Endothelial cell of umbilical vein (primary cell): ENCODE data around the gene CALCOCO1. TPM values are rescaled to one million over a fixed set of nuclear protein-coding genes. Genes with fewer than 3 reads are reported as not detected.

Experiments used
- BruUV-seq: library from RNA; stranded (reverse); fragments of 400-500 nt; replicated peaks from 2 replicates; lab custom pipeline; 2021; lab: Mats Ljungman, UMichigan
- CTCF ChIA-PET: fragments of 300-600, 350-600 bp; sonication (Branson Sonifier 250); formaldehyde crosslinking; loops from one replicate; lab custom pipeline; 2021; ENCODE audit warnings: antibody characterized with exemption, inconsistent platforms; lab: Charles Lee
- POLR2A ChIA-PET: fragments of 300-600, 350-600 bp; sonication (Branson Sonifier 250); formaldehyde crosslinking; loops from one replicate; lab custom pipeline; 2021; ENCODE audit warnings: antibody characterized with exemption, inconsistent platforms; lab: Charles Lee
- DNase-seq: peaks from one replicate; pipeline ENCODE4 v3.0.0-alpha.2; 2011; ENCODE audit warnings: low read depth, low spot score
- FAIRE-seq: peaks from 2 replicates; lab custom pipeline; 2011; peaks lifted over from hg19 to GRCh38; lab: Jason Lieb, UNC
- H2AFZ ChIP-seq: 2 replicates; pipeline ENCODE4 v1.6.0; 2012; ENCODE audit warnings: low read depth, low read length, control low read depth, inconsistent platforms
- H3K27ac ChIP-seq: 2 replicates; pipeline ENCODE4 v1.5.1; 2011; ENCODE audit warnings: low read depth, mild to moderate bottlenecking, control low read depth, low read length, moderate library complexity; ENCODE audit not compliant: insufficient read depth
- H3K27me3 ChIP-seq, 2 experiments: 2 replicates each; pipeline versions ENCODE4 v1.6.0 to v1.6.1; 2011; ENCODE audit warnings: low read length in 2 of 2, mixed read lengths in 1 of 2; ENCODE audit not compliant: control insufficient read depth in 2 of 2, insufficient read depth in 2 of 2
- H3K36me3 ChIP-seq, 2 experiments: 2 replicates in 1 of 2; 3 replicates in 1 of 2; pipeline ENCODE4 v1.5.1; 2011; ENCODE audit warnings: low read length in 2 of 2, mild to moderate bottlenecking in 1 of 2, moderate library complexity in 1 of 2; ENCODE audit not compliant: control insufficient read depth in 2 of 2, insufficient read depth in 2 of 2; ENCODE audit errors: extremely low read depth in 1 of 2
- H3K4me1 ChIP-seq: 3 replicates; pipeline ENCODE4 v1.5.1; 2011; ENCODE audit warnings: mild to moderate bottlenecking, low read length; ENCODE audit not compliant: control insufficient read depth, insufficient read depth; ENCODE audit errors: extremely low read depth
- H3K4me2 ChIP-seq: 2 replicates; pipeline ENCODE4 v1.6.1; 2011; ENCODE audit warnings: low read length, control low read depth, mixed read lengths; ENCODE audit not compliant: insufficient read depth
- H3K4me3 ChIP-seq, 3 experiments: fragments of 200-600 bp in 1 of 3; sonication (generic), shearing (Covaris generic) in 1 of 3; replicated peaks in 1 of 3; 2 replicates each; pipeline ENCODE4 v1.5.1; 2011 to 2016; ENCODE audit warnings: control low read depth in 3 of 3, low read length in 3 of 3, mild to moderate bottlenecking in 2 of 3, inconsistent platforms in 1 of 3, low read depth in 1 of 3, moderate library complexity in 1 of 3; ENCODE audit not compliant: insufficient read depth in 1 of 3
- H3K79me2 ChIP-seq: 2 replicates; pipeline ENCODE4 v1.6.0; 2012; ENCODE audit warnings: low read length, inconsistent platforms; ENCODE audit not compliant: control insufficient read depth, insufficient read depth
- H3K9ac ChIP-seq: replicated peaks from 2 replicates; pipeline ENCODE3; 2011; ENCODE audit warnings: low read length, control low read depth; ENCODE audit not compliant: insufficient read depth; ENCODE audit errors: extremely low read depth
- H3K9me1 ChIP-seq: replicated peaks from 3 replicates; pipeline ENCODE4 v1.6.0; 2011; ENCODE audit warnings: mild to moderate bottlenecking, low read length; ENCODE audit not compliant: control insufficient read depth, insufficient read depth; ENCODE audit errors: extremely low read depth
- H3K9me3 ChIP-seq: replicated peaks from 2 replicates; pipeline ENCODE4 v1.5.1; 2012; ENCODE audit warnings: low read length, inconsistent platforms; ENCODE audit not compliant: control insufficient read depth, insufficient read depth
- H4K20me1 ChIP-seq: replicated peaks from 2 replicates; pipeline ENCODE3; 2011; ENCODE audit warnings: mild to moderate bottlenecking, low read length; ENCODE audit not compliant: control insufficient read depth, insufficient read depth; ENCODE audit errors: extremely low read depth
- CTCF ChIP-seq, 2 donors: IDR thresholded peaks; 1 replicate in 1 of 2; 2 replicates in 1 of 2; pipeline ENCODE4 v1.5.1; 2011; ENCODE audit warnings: low read length in 2 of 2, mild to moderate bottlenecking in 2 of 2, moderate library complexity in 2 of 2, control low read depth in 1 of 2, inconsistent platforms in 1 of 2, low read depth in 1 of 2; ENCODE audit not compliant: insufficient read depth in 1 of 2; ENCODE audit errors: extremely low read depth in 1 of 2
- GATA2 ChIP-seq: IDR thresholded peaks from 2 replicates; pipeline ENCODE4 v1.7.0; 2011; ENCODE audit warnings: low read depth, mild to moderate bottlenecking, moderate library complexity, mixed read lengths, low read length; ENCODE audit not compliant: insufficient read length, insufficient read depth
- MAX ChIP-seq: IDR thresholded peaks from 2 replicates; pipeline ENCODE4 v1.6.1; 2011; ENCODE audit not compliant: insufficient read depth, insufficient read length
- MYC ChIP-seq: IDR thresholded peaks from one replicate; pipeline ENCODE4 v1.6.1; 2011; ENCODE audit warnings: mild to moderate bottlenecking, low read depth, low read length
- POLR2A ChIP-seq: IDR thresholded peaks from 2 replicates; pipeline ENCODE4 v1.6.1; 2012; ENCODE audit warnings: low read depth, mild to moderate bottlenecking, control low read depth, low read length
- POLR2AphosphoS5 ChIP-seq: IDR thresholded peaks from 2 replicates; pipeline ENCODE4 v1.6.1; 2012; ENCODE audit warnings: low read depth, mild to moderate bottlenecking, control low read depth, low read length, moderate library complexity; ENCODE audit not compliant: insufficient read depth
- dilution Hi-C: fragments of 300-500 bp; cut with MboI; formaldehyde crosslinking; loops from one replicate; pipeline ENCODE4 v1.15.0; 2019; ENCODE audit warnings: low sequenced_read_pairs; ENCODE audit not compliant: extremely low pct_ligation_motif_present
- intact Hi-C: fragments of 100-400 bp; cut with micrococcal nuclease; formaldehyde crosslinking; loops from one replicate; pipeline ENCODE4 v1.10.0; 2022
- polyA plus RNA-seq, 4 experiments: library from polyadenylated mRNA; depleted of rRNA in 3 of 4; stranded (reverse) in 3 of 4; unstranded in 1 of 4; fragments of >200 nt; gene quantifications; 2 replicates each; pipeline versions ENCODE4 v1.2.1 to v1.2.3, GENCODE V29; 2011 to 2012; ENCODE audit warnings: missing spikeins in 1 of 4
- total RNA-seq: library from RNA; stranded (reverse); gene quantifications from 2 replicates; pipeline ENCODE4 v1.2.3, GENCODE V29; 2021

CALCOCO1 gene
- total and polyA plus RNA-seq, 2 donors (not counting 3 experiments of a cell fraction or from before 2014, with no cell fraction given): 70.9 to 135 TPM

DNA sequence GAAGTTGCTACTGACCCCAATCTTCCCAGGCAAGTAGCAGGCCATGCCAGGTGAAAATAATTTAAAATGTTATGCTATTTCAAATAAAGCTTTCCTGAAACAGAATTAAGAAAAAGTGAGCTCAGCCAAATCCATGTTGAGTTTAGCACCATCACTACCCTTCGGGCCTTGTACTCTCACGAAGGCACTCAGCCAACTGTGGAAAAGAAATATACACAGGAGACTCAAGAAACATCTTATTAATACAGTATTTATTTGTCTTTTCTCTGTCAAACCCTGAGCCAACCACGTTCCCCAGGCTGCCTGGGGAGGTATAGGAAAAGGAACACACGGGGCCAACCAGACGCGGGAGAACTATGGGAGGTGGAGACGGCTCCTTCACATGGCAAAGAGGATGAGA, 62.3 kb downstream of the CALCOCO1 start:
- H3K4me2 ChIP-seq: no peak overlapping the region
- POLR2A ChIA-PET: no interaction called here
- H3K36me3 ChIP-seq: peaks cover 14 to 35% of the 10 kb centered on the region in 2 experiments
- TF ChIP-seq CTCF (IDR thresholded peaks at IDR 0.05; ENCODE audit: extremely low read depth in 1 of 2, insufficient read depth in 1 of 2, low read depth in 1 of 2, low read length in 2 of 2): no peak
- no peak for TF ChIP-seq POLR2A
- TF ChIP-seq POLR2AphosphoS5: no peak
- H3K9me1 ChIP-seq: no peaks in the 10 kb centered on the region
- no peaks in the 10 kb centered on the region for H3K27me3 ChIP-seq
- H4K20me1 ChIP-seq: no peaks in the 10 kb centered on the region
- CTCF ChIA-PET: interaction anchor here (1.1 to 3.0 kb wide), 2 partner anchors 11 to 122 kb away, joined by 4 to 13 read pairs; partner anchors contain the start of gene ATP5MC2
- H2AFZ ChIP-seq: no peak overlapping the region
- intact Hi-C loops (no loop called here), dilution Hi-C loops (no loop called here)
- H3K4me1 ChIP-seq: no peaks in the 10 kb centered on the region
- no peaks in the 10 kb centered on the region for H3K79me2 ChIP-seq
- H3K4me3 ChIP-seq: no peak overlapping the region
- H3K9ac ChIP-seq: no peak overlapping the region
- no TSS peak for BruUV-seq
- no peak for DNase-seq
- H3K27ac ChIP-seq: no peak overlapping the region
- no peaks in the 10 kb centered on the region for H3K9me3 ChIP-seq
- FAIRE-seq: no peak

- dilution Hi-C loops: no loop called here
- no TSS peak for BruUV-seq
- no peak overlapping the region for H3K27ac ChIP-seq
- H3K4me1 ChIP-seq: peaks cover 7% of the 10 kb centered on the region
- H3K79me2 ChIP-seq: no peaks in the 10 kb centered on the region
- no peaks in the 10 kb centered on the region for H3K9me3 ChIP-seq
- no peak overlapping the region for H3K9ac ChIP-seq
- no peak overlapping the region for H2AFZ ChIP-seq
- H3K27me3 ChIP-seq: no peaks in the 10 kb centered on the region
- no peak overlapping the region for H3K4me2 ChIP-seq
- peaks cover 9 to 28% of the 10 kb centered on the region in 2 experiments for H3K36me3 ChIP-seq
- H3K9me1 ChIP-seq: no peaks in the 10 kb centered on the region
- ChIA-PET POLR2A (no interaction called here), CTCF (interaction anchor here (1.2 to 3.0 kb wide), 3 partner anchors 12 to 121 kb away, joined by 3 to 13 read pairs (median 7); partner anchors contain the start of gene ATP5MC2)
- no peak overlapping the region for H3K4me3 ChIP-seq
- intact Hi-C loops: no loop called here
- no peak for TF ChIP-seq GATA2
- TF ChIP-seq CTCF (IDR thresholded peaks at IDR 0.05; ENCODE audit: extremely low read depth in 1 of 2, insufficient read depth in 1 of 2, low read depth in 1 of 2, low read length in 2 of 2): no peak
- TF ChIP-seq MAX: no peak
- no peak for TF ChIP-seq MYC
- FAIRE-seq (no peak), DNase-seq (no peak)
- H4K20me1 ChIP-seq: no peaks in the 10 kb centered on the region
Observed at GRCh38 chr12:53664191-53664590, 63.1 kb downstream of the CALCOCO1 start.
